ENCODE results near the gene CDC42EP1. TPM values are rescaled to one million over a fixed set of nuclear protein-coding genes. Genes with fewer than 3 reads are reported as not detected.

CDC42EP1 gene
- total RNA-seq, 2 donors from 2014 or later = 61.6 to 104 TPM

- DNase-seq (ENCODE audit: low spot score) = no peak
- Histone ChIP-seq H3K36me3 (no peaks in the 10 kb centered on the region), H3K27ac (no peak overlapping the region), H3K4me1 (ENCODE audit: control insufficient read depth in 1 of 2, low read depth in 2 of 2) (peaks cover 16 to 44% of the 10 kb centered on the region in 2 donors), H3K27me3 (replicated peaks; ENCODE audit: insufficient read depth) (no peaks in the 10 kb centered on the region), H3K4me3 (no peak overlapping the region), H3K9me3 (no peaks in the 10 kb centered on the region)
- ATAC-seq (ENCODE audit: insufficient number of reproducible peaks, low FRiP score, low read depth) = no peak
- TF ChIP-seq, protein P1, sequence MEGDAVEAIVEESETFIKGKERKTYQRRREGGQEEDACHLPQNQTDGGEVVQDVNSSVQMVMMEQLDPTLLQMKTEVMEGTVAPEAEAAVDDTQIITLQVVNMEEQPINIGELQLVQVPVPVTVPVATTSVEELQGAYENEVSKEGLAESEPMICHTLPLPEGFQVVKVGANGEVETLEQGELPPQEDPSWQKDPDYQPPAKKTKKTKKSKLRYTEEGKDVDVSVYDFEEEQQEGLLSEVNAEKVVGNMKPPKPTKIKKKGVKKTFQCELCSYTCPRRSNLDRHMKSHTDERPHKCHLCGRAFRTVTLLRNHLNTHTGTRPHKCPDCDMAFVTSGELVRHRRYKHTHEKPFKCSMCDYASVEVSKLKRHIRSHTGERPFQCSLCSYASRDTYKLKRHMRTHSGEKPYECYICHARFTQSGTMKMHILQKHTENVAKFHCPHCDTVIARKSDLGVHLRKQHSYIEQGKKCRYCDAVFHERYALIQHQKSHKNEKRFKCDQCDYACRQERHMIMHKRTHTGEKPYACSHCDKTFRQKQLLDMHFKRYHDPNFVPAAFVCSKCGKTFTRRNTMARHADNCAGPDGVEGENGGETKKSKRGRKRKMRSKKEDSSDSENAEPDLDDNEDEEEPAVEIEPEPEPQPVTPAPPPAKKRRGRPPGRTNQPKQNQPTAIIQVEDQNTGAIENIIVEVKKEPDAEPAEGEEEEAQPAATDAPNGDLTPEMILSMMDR (IDR thresholded peaks at IDR 0.05) = no peak
These were observed 5.3 kb upstream of the CDC42EP1 start for GRCh38 chr22:37555029-37555428.

GRCh38 chr22:37556710-37557109 lies 3.6 kb upstream of the CDC42EP1 start:
- no peak for DNase-seq (ENCODE audit: low spot score)
- H3K27ac ChIP-seq = no peak overlapping the region
- TF ChIP-seq, protein P1 (IDR thresholded peaks at IDR 0.05) = no peak
- no peaks in the 10 kb centered on the region for H3K27me3 ChIP-seq (replicated peaks; ENCODE audit: insufficient read depth)
- H3K36me3 ChIP-seq = no peaks in the 10 kb centered on the region
- no peaks in the 10 kb centered on the region for H3K9me3 ChIP-seq
- H3K4me3 ChIP-seq = no peak overlapping the region
- ATAC-seq (ENCODE audit: insufficient number of reproducible peaks, low FRiP score, low read depth) = no peak
- peaks cover 13 to 31% of the 10 kb centered on the region in 2 donors for H3K4me1 ChIP-seq (ENCODE audit: control insufficient read depth in 1 of 2, low read depth in 2 of 2)

- no peaks in the 10 kb centered on the region for H3K9me3 ChIP-seq
- H3K4me3 ChIP-seq = no peak overlapping the region
- DNase-seq (ENCODE audit: low spot score) = no peak
- H3K27me3 ChIP-seq (replicated peaks; ENCODE audit: insufficient read depth) = no peaks in the 10 kb centered on the region
- ATAC-seq (ENCODE audit: insufficient number of reproducible peaks, low FRiP score, low read depth) = no peak
- TF ChIP-seq, protein P1 (IDR thresholded peaks at IDR 0.05) = no peak
- H3K4me1 ChIP-seq (ENCODE audit: control insufficient read depth in 1 of 2, low read depth in 2 of 2) = peaks cover 14 to 31% of the 10 kb centered on the region in 2 donors
- H3K36me3 ChIP-seq = no peaks in the 10 kb centered on the region
- H3K27ac ChIP-seq = no peak overlapping the region
These were observed 2.8 kb upstream of the CDC42EP1 start for GRCh38 chr22:37557321-37558001.

DNA sequence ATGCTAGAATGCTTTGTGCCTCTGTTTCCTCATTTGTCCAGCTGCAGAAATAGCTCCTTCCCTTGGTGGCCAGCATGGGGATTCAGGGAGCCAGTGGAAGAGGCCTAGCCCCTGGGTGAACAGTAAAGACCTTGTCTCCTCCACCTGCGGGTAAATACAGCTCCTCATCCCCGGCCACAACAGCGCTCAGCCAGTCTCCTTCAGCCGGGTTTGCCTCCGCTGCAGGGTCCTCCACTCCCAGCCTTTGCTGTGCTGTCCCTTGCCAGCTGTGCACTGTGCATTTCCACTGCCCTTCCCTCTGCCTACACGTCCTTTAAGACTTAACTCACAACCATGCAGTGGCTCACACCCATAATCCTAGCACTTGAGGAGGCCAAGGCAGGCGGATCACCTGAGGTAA lies 1.5 kb upstream of the CDC42EP1 start:
- TF ChIP-seq, protein P1 (IDR thresholded peaks at IDR 0.05) = no peak
- no peak for ATAC-seq (ENCODE audit: insufficient number of reproducible peaks, low FRiP score, low read depth)
- H3K27ac ChIP-seq = peak overlapping the region; percentile 45 to 55
- H3K4me3 ChIP-seq = no peak overlapping the region
- no peak for DNase-seq (ENCODE audit: low spot score)
- H3K4me1 ChIP-seq (ENCODE audit: control insufficient read depth in 1 of 2, low read depth in 2 of 2) = peaks cover 21 to 40% of the 10 kb centered on the region in 2 donors
- H3K9me3 ChIP-seq = no peaks in the 10 kb centered on the region
- no peaks in the 10 kb centered on the region for H3K36me3 ChIP-seq
- H3K27me3 ChIP-seq (replicated peaks; ENCODE audit: insufficient read depth) = no peaks in the 10 kb centered on the region

DNA sequence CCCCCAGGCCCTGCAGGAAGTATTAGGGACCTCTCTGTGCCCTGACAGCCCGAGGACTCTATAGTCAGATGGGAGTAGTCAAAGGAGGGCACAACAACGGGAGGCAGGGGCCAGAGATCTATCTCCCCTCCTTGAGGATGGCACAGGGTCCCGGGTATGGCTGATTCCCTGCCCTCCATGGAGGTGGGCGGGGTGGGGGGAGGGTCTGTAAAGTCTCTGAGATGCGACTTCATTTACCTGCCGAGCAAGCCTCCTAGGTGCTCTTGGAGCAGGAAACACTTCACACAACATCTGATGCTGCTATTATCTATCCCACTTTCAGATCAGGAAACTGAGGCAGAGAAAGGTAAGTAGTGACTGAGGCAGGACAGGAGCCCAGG lies 769 bp upstream of the CDC42EP1 start:
- H3K4me3 ChIP-seq = peak overlapping the region; percentile 95
- DNase-seq (ENCODE audit: low spot score) = no peak
- peaks cover 26 to 47% of the 10 kb centered on the region in 2 donors for H3K4me1 ChIP-seq (ENCODE audit: control insufficient read depth in 1 of 2, low read depth in 2 of 2)
- H3K9me3 ChIP-seq = no peaks in the 10 kb centered on the region
- no peak for ATAC-seq (ENCODE audit: insufficient number of reproducible peaks, low FRiP score, low read depth)
- TF ChIP-seq, protein P1 (IDR thresholded peaks at IDR 0.05) = no peak
- peak overlapping the region; percentile 99 to 100 for H3K27ac ChIP-seq
- H3K36me3 ChIP-seq = no peaks in the 10 kb centered on the region
- no peaks in the 10 kb centered on the region for H3K27me3 ChIP-seq (replicated peaks; ENCODE audit: insufficient read depth)
